ENCODE data around the gene GABRG3. TPM values are rescaled to one million over a fixed set of nuclear protein-coding genes. Genes with fewer than 3 reads are reported as not detected.

The GABRG3 gene
- total and polyA plus RNA-seq, 2 of the 4 experiments (the other 2 are of a cell fraction): not detected

GRCh38 chr15:27514526-27514925 is 543.5 kb downstream of the GABRG3 start:
- no peak overlapping the region for H2BK20ac ChIP-seq (ENCODE audit: low read depth, low read length)
- ATAC-seq (ENCODE audit: low read depth) (no peak), DNase-seq (no peak)

More at GRCh38 chr15:27514526-27514925, 543.5 kb downstream of the GABRG3 start:
- Histone ChIP-seq H3K27me3 (ENCODE audit: control insufficient read depth, insufficient read depth, low read length) (no peaks in the 10 kb centered on the region), H2BK120ac (ENCODE audit: low read depth, low read length) (no peak overlapping the region), H4K5ac (ENCODE audit: low read depth, low read length) (no peak overlapping the region), H3K4ac (ENCODE audit: low read depth, low read length) (no peak overlapping the region), H3K18ac (ENCODE audit: low read depth, low read length) (no peak overlapping the region), H3K4me3 (ENCODE audit: insufficient read depth, low read depth, low read length) (no peak overlapping the region), H3K27ac (ENCODE audit: insufficient read depth, low read length) (no peak overlapping the region), H3K9me1 (ENCODE audit: insufficient read depth, low read length) (no peaks in the 10 kb centered on the region), H3K23ac (ENCODE audit: low read depth, low read length) (no peak overlapping the region), H3K4me2 (ENCODE audit: low read depth, low read length) (no peak overlapping the region), H3K79me1 (ENCODE audit: low read depth in 1 of 2, low read length in 2 of 2) (no peaks in the 10 kb centered on the region), H3K9me3 (ENCODE audit: control insufficient read depth, insufficient read depth, low read length) (peaks cover 19% of the 10 kb centered on the region; the same call in 1 of the 2 replicates), H3K36me3 (ENCODE audit: control insufficient read depth, insufficient read depth, low read length) (no peaks in the 10 kb centered on the region), H2AK9ac (replicated peaks; ENCODE audit: low read depth, low read length, poor library complexity) (no peak overlapping the region), H3K14ac (replicated peaks; ENCODE audit: low read depth, low read length) (no peak overlapping the region), H4K20me1 (ENCODE audit: insufficient read depth, low read length) (no peaks in the 10 kb centered on the region), H4K91ac (ENCODE audit: insufficient read depth, low read depth, low read length) (no peak overlapping the region), H2AK5ac (ENCODE audit: low read depth, low read length) (no peak overlapping the region), H3K56ac (ENCODE audit: extremely low read depth, insufficient read depth, low read length) (no peak overlapping the region), H3K4me1 (ENCODE audit: control insufficient read depth, insufficient read depth, low read length) (no peaks in the 10 kb centered on the region), H2BK15ac (ENCODE audit: low read depth, low read length) (no peak overlapping the region), H2BK5ac (ENCODE audit: low read depth, low read length, poor library complexity, severe bottlenecking) (no peak overlapping the region), H4K8ac (ENCODE audit: low read depth in 2 of 2, low read length in 2 of 2) (no peak overlapping the region), H2AFZ (replicated peaks; ENCODE audit: low read length, poor library complexity) (no peak overlapping the region), H3K9ac (ENCODE audit: low read depth, low read length) (no peak overlapping the region)
- no TSS peak for BruUV-seq (replicated peaks)
- intact Hi-C loops (cut with micrococcal nuclease): no loop called here
- ChIA-PET POLR2A (ENCODE audit: unreplicated experiment) (no interaction called here), CTCF (no interaction called here)
- dilution Hi-C loops (cut with HindIII; ENCODE audit: low sequenced_read_pairs, unreplicated experiment): no loop called here
- no CpG with 5 or more reads among the region's 3 CpGs for WGBS, 2 experiments (ENCODE audit: extremely low coverage in 2 of 2, insufficient read length in 1 of 2)
- TF ChIP-seq SMC3 (IDR thresholded peaks at IDR 0.05; ENCODE audit: low read depth, low read length) (no peak), RFX5 (IDR thresholded peaks at IDR 0.05; ENCODE audit: low read depth, low read length) (no peak), NFE2L2 (IDR thresholded peaks at IDR 0.05; ENCODE audit: low read depth, low read length) (no peak), POLR2A (IDR thresholded peaks at IDR 0.05; ENCODE audit: low read depth, low read length) (no peak), MXI1 (IDR thresholded peaks at IDR 0.05; ENCODE audit: borderline replicate concordance, low read depth, low read length) (no peak), RAD21 (IDR thresholded peaks at IDR 0.05; ENCODE audit: low read length) (no peak), RCOR1 (IDR thresholded peaks at IDR 0.05; ENCODE audit: insufficient replicate concordance, low read length) (no peak), CTCF (conservative IDR thresholded peaks at IDR 0.05; ENCODE audit: low read depth, low read length) (no peak), FOS (IDR thresholded peaks at IDR 0.05; ENCODE audit: low read depth, low read length) (no peak), MAFK (IDR thresholded peaks at IDR 0.05; ENCODE audit: low read depth, low read length) (no peak), ELK1 (IDR thresholded peaks at IDR 0.05; ENCODE audit: borderline replicate concordance, low read depth, low read length) (no peak), BHLHE40 (IDR thresholded peaks at IDR 0.05; ENCODE audit: low read depth, low read length) (no peak), CHD1 (IDR thresholded peaks at IDR 0.05; ENCODE audit: low read depth, low read length) (no peak), USF2 (IDR thresholded peaks at IDR 0.05; ENCODE audit: low read depth, low read length) (no peak), MAZ (IDR thresholded peaks at IDR 0.05; ENCODE audit: borderline replicate concordance, low read depth, low read length) (no peak), CEBPB (IDR thresholded peaks at IDR 0.05; ENCODE audit: low read depth, low read length) (no peak)
- in situ Hi-C loops (cut with MboI; ENCODE audit: low sequenced_read_pairs): loop anchor here (10.0 kb wide), 1 partner anchor 60 kb away; no protein-coding TSS in a partner anchor

Data from IMR-90 (cell line).